WTC11 (cell line): ENCODE results near the gene APOBEC4. TPM values are rescaled to one million over a fixed set of nuclear protein-coding genes. Genes with fewer than 3 reads are reported as not detected.
A peak's percentile ranks its signal among the peaks of the same experiment; 100 is the strongest.

Experiments
- ATAC-seq: fragments of 200-7000 bp; cut with Tn5 transposase; 2 replicates; pipeline ENCODE4 v1.10.0; 2021; ENCODE audit warnings: mild to moderate bottlenecking, moderate library complexity
- CTCF ChIA-PET: fragments of 300-600 bp; sonication (Branson Sonifier 250); formaldehyde crosslinking; loops from one replicate; lab custom pipeline; 2021; ENCODE audit warnings: antibody characterized with exemption; lab: Charles Lee
- POLR2A ChIA-PET: fragments of 350-600 bp; sonication (Branson Sonifier 250); formaldehyde crosslinking; loops from one replicate; lab custom pipeline; 2021; ENCODE audit warnings: antibody characterized with exemption; lab: Charles Lee
- DNase-seq: peaks from one replicate; pipeline ENCODE4 v3.0.0; 2021; ENCODE audit warnings: low spot score
- H3K27ac Mint-ChIP-seq: 2 replicates; pipeline ENCODE4 v1.8.0; 2021; ENCODE audit warnings: mixed read lengths
- H3K27me3 Mint-ChIP-seq: 2 replicates; pipeline ENCODE4 v1.8.0; 2021; ENCODE audit warnings: low read depth, mild to moderate bottlenecking, moderate library complexity, mixed read lengths
- H3K36me3 Mint-ChIP-seq: 2 replicates; pipeline ENCODE4 v1.8.0; 2021; ENCODE audit warnings: mixed read lengths
- H3K4me1 Mint-ChIP-seq: 2 replicates; pipeline ENCODE4 v1.8.0; 2022; ENCODE audit warnings: mixed read lengths
- H3K4me3 Mint-ChIP-seq: 2 replicates; pipeline ENCODE4 v1.8.0; 2021; ENCODE audit warnings: mild to moderate bottlenecking, moderate library complexity, mixed read lengths
- H3K9me3 Mint-ChIP-seq: 2 replicates; pipeline ENCODE4 v1.8.0; 2021; ENCODE audit warnings: mixed read lengths
- CREB1 ChIP-seq: sonication (generic); formaldehyde crosslinking; IDR thresholded peaks from 2 replicates; pipeline ENCODE4 v1.8.0; 2023; ENCODE audit warnings: mild to moderate bottlenecking, missing genetic modification reagents
- CREM ChIP-seq: sonication (generic); formaldehyde crosslinking; IDR thresholded peaks from 2 replicates; pipeline ENCODE4 v1.8.1; 2022; ENCODE audit warnings: mild to moderate bottlenecking, missing genetic modification reagents, moderate library complexity
- FOXJ3 ChIP-seq: sonication (generic); formaldehyde crosslinking; IDR thresholded peaks from 2 replicates; pipeline ENCODE4 v1.9.0; 2021; ENCODE audit warnings: missing genetic modification reagents, mild to moderate bottlenecking, borderline replicate concordance
- FOXP1 ChIP-seq: sonication (generic); formaldehyde crosslinking; IDR thresholded peaks from 2 replicates; pipeline ENCODE4 v1.8.0; 2022; ENCODE audit warnings: missing genetic modification reagents, mild to moderate bottlenecking, moderate library complexity, borderline replicate concordance
- GRHL2 ChIP-seq: fragments of 250-450 bp; sonication (Bioruptor Pico); IDR thresholded peaks from 2 replicates; pipeline ENCODE4 v1.8.0; 2022; ENCODE audit warnings: mild to moderate bottlenecking, moderate library complexity; ENCODE audit not compliant: insufficient replicate concordance, severe bottlenecking
- HMGA2 ChIP-seq: fragments of 250-450 bp; sonication (Bioruptor Pico); IDR thresholded peaks from 2 replicates; pipeline ENCODE4 v1.4.0; 2021; ENCODE audit warnings: mild to moderate bottlenecking, moderate library complexity
- IRF2 ChIP-seq: sonication (generic); formaldehyde crosslinking; IDR thresholded peaks from 2 replicates; pipeline ENCODE4 v1.8.0; 2022; ENCODE audit warnings: low read depth, missing genetic modification reagents, borderline replicate concordance
- JUN ChIP-seq: sonication (generic); formaldehyde crosslinking; IDR thresholded peaks from 2 replicates; pipeline ENCODE4 v1.8.0; 2023; ENCODE audit warnings: mild to moderate bottlenecking, missing genetic modification reagents
- NR3C1 ChIP-seq: sonication (generic); formaldehyde crosslinking; conservative IDR thresholded peaks from 2 replicates; pipeline ENCODE4 v1.8.1; 2023; ENCODE audit warnings: low read depth, mild to moderate bottlenecking, missing genetic modification reagents
- RELA ChIP-seq: sonication (generic); formaldehyde crosslinking; IDR thresholded peaks from 2 replicates; pipeline ENCODE4 v1.8.1; 2022; ENCODE audit warnings: missing genetic modification reagents, mild to moderate bottlenecking, borderline replicate concordance
- ZNF396 ChIP-seq: fragments of 250-450 bp; sonication (Bioruptor Pico); IDR thresholded peaks from 2 replicates; pipeline ENCODE4 v1.8.0; 2021; ENCODE audit warnings: mild to moderate bottlenecking, moderate library complexity, borderline replicate concordance
- ZNF671 ChIP-seq: fragments of 250-450 bp; sonication (Bioruptor Pico); IDR thresholded peaks from 2 replicates; pipeline ENCODE4 v1.8.0; 2021; ENCODE audit warnings: mild to moderate bottlenecking
- total RNA-seq: library from RNA; stranded (reverse); gene quantifications from 3 replicates; pipeline ENCODE4 v1.2.3, GENCODE V29; 2021
- TF ChIP-seq, protein P1 (sequence below): sonication (generic); formaldehyde crosslinking; IDR thresholded peaks from 2 replicates; pipeline ENCODE4 v1.8.0; 2022; ENCODE audit warnings: mild to moderate bottlenecking, missing genetic modification reagents
- TF ChIP-seq, protein P2 (sequence below): sonication (generic); formaldehyde crosslinking; conservative IDR thresholded peaks from 2 replicates; pipeline ENCODE4 v1.8.1; 2022; ENCODE audit warnings: mild to moderate bottlenecking, missing genetic modification reagents
- TF ChIP-seq, protein P3 (sequence below): sonication (generic); formaldehyde crosslinking; IDR thresholded peaks from 2 replicates; pipeline ENCODE4 v1.8.0; 2023; ENCODE audit warnings: missing genetic modification reagents
- TF ChIP-seq, protein P4 (sequence below): sonication (generic); formaldehyde crosslinking; conservative IDR thresholded peaks from 2 replicates; pipeline ENCODE4 v1.8.1; 2023; ENCODE audit warnings: mild to moderate bottlenecking, low read depth, missing genetic modification reagents, moderate library complexity
- TF ChIP-seq, protein P5 (sequence below): sonication (generic); formaldehyde crosslinking; IDR thresholded peaks from 2 replicates; pipeline ENCODE4 v1.8.1; 2022; ENCODE audit warnings: missing genetic modification reagents, borderline replicate concordance
- TF ChIP-seq, protein P6 (sequence below): sonication (generic); formaldehyde crosslinking; IDR thresholded peaks from 2 replicates; pipeline ENCODE4 v1.8.1; 2023; ENCODE audit warnings: mild to moderate bottlenecking, missing genetic modification reagents, borderline replicate concordance

The APOBEC4 gene
- total RNA-seq, 1 experiment from 2014 or later, result not detected

DNA sequence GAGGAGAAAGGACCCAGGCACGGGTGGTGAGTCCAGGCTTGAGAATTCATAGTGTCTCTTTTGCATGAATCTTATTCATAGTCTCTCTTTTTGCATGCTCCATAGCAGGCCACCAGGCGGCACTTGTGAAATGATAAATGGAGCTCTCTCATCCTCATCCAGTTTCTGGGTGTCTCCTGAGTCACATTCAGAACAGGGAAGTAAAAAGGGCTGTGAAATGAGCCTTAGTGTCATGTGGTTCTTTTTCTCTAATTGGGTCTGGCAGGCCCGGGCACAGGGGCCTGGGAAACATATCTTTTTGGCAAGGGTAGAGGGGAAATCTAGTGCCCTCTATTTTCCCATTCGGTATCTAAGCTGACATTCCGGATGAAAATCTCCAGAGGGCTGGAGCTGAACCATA is 43.8 kb downstream of the APOBEC4 start:
- Mint-ChIP-seq H3K27me3 (0 out of 2 replicates have a peak, but pooled peaks cover 3% of the 10 kb centered on the region), H3K36me3 (peaks cover 3% of the 10 kb centered on the region; the same call in 1 of the 2 replicates), H3K4me1 (no peaks in the 10 kb centered on the region)
- POLR2A ChIA-PET, result interaction anchor here (0.5 kb wide), 1 partner anchor 727 kb away, joined by 4 read pairs; no protein-coding TSS in a partner anchor
- DNase-seq, result no peak
- TF ChIP-seq CREM (no peak), HMGA2 (CRISPR knock-in tag) (no peak), NR3C1 (CRISPR knock-in tag) (no peak), GRHL2 (CRISPR knock-in tag) (no peak), FOXJ3 (CRISPR knock-in tag) (no peak), RELA (CRISPR knock-in tag) (no peak)
- TF ChIP-seq, protein P1, sequence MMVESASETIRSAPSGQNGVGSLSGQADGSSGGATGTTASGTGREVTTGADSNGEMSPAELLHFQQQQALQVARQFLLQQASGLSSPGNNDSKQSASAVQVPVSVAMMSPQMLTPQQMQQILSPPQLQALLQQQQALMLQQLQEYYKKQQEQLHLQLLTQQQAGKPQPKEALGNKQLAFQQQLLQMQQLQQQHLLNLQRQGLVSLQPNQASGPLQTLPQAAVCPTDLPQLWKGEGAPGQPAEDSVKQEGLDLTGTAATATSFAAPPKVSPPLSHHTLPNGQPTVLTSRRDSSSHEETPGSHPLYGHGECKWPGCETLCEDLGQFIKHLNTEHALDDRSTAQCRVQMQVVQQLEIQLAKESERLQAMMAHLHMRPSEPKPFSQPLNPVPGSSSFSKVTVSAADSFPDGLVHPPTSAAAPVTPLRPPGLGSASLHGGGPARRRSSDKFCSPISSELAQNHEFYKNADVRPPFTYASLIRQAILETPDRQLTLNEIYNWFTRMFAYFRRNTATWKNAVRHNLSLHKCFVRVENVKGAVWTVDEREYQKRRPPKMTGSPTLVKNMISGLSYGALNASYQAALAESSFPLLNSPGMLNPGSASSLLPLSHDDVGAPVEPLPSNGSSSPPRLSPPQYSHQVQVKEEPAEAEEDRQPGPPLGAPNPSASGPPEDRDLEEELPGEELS, result no peak
- TF ChIP-seq, protein P2, sequence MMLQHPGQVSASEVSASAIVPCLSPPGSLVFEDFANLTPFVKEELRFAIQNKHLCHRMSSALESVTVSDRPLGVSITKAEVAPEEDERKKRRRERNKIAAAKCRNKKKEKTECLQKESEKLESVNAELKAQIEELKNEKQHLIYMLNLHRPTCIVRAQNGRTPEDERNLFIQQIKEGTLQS (CRISPR knock-in tag), result no peak
- TF ChIP-seq, all 79 proteins: peak for 0
- H3K27ac Mint-ChIP-seq, result no peak overlapping the region
- peak; percentile 56; the same call in 1 of the 2 replicates for ATAC-seq
- H3K4me3 Mint-ChIP-seq, result no peak overlapping the region
- CTCF ChIA-PET, result interaction anchor here (0.5 to 1.7 kb wide), 7 partner anchors 9 to 307 kb away, joined by 3 to 7 read pairs (median 3); no protein-coding TSS in a partner anchor
- peaks cover 13% of the 10 kb centered on the region for H3K9me3 Mint-ChIP-seq

DNA sequence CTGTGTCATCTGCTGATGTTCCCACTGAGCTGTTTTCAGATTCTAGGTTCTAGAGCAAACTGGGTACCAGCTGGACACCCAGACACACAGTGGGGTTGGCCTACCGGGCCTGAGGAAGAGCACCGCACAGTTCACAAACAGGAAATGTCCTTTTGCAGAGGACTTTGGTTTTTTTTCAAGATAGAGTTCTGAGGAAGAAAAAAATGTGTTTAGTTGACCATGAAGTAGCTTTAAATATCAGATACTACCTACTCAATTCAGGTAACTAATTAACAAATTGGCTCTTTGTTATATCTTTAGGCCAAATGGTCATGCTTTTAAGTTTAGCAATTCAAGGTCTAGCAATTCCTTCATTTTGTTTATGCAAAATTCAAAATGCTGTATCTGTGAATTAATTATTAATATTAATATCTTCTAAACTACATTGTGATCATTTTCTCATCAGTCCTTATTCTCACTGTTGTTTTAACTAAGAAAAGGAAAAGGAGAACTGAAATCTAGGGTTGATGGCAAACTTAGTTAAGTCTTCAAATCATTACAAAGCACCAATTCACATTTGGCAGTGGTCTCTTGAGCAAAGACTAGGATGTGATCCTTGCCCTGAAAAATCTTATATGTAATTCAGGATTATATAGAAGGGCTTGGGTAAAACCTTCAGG is 45.7 kb downstream of the APOBEC4 start:
- no peak for ATAC-seq
- DNase-seq, result no peak
- Mint-ChIP-seq H3K27ac (no peak overlapping the region), H3K36me3 (no peaks in the 10 kb centered on the region), H3K4me1 (no peaks in the 10 kb centered on the region), H3K27me3 (no peaks in the 10 kb centered on the region; the same call in 1 of the 2 replicates), H3K4me3 (no peak overlapping the region), H3K9me3 (peaks cover 4% of the 10 kb centered on the region)
- ChIA-PET CTCF (interaction anchor here (0.9 kb wide), 1 partner anchor 373 kb away, joined by 3 read pairs; no protein-coding TSS in a partner anchor), POLR2A (no interaction called here)
- TF ChIP-seq, protein P3, sequence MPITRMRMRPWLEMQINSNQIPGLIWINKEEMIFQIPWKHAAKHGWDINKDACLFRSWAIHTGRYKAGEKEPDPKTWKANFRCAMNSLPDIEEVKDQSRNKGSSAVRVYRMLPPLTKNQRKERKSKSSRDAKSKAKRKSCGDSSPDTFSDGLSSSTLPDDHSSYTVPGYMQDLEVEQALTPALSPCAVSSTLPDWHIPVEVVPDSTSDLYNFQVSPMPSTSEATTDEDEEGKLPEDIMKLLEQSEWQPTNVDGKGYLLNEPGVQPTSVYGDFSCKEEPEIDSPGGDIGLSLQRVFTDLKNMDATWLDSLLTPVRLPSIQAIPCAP (CRISPR knock-in tag), result no peak
- TF ChIP-seq FOXP1 (CRISPR knock-in tag), result no peak
- TF ChIP-seq, protein P4, sequence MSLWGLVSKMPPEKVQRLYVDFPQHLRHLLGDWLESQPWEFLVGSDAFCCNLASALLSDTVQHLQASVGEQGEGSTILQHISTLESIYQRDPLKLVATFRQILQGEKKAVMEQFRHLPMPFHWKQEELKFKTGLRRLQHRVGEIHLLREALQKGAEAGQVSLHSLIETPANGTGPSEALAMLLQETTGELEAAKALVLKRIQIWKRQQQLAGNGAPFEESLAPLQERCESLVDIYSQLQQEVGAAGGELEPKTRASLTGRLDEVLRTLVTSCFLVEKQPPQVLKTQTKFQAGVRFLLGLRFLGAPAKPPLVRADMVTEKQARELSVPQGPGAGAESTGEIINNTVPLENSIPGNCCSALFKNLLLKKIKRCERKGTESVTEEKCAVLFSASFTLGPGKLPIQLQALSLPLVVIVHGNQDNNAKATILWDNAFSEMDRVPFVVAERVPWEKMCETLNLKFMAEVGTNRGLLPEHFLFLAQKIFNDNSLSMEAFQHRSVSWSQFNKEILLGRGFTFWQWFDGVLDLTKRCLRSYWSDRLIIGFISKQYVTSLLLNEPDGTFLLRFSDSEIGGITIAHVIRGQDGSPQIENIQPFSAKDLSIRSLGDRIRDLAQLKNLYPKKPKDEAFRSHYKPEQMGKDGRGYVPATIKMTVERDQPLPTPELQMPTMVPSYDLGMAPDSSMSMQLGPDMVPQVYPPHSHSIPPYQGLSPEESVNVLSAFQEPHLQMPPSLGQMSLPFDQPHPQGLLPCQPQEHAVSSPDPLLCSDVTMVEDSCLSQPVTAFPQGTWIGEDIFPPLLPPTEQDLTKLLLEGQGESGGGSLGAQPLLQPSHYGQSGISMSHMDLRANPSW (CRISPR knock-in tag), result no peak

DNA sequence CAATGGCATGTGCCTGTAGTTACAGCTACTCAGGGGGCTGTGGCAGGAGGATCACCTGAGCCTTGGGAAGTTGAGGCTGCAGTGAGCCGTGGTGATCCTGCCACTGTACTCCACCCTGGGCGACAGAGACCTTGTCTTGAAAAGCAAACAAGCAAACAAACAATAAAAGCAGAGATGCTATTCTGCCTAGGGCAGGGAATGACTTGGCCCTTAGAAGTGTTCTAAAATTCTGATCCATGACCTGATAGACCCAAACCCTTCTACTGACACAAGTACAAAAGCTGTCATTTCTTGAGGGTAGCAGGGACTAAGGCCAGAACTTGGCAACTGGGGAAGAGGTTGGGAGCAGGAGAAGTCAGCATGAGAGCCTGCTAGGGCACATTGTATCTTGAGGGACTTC is 47.2 kb downstream of the APOBEC4 start:
- DNase-seq (no peak), ATAC-seq (no peak)
- ChIA-PET POLR2A (no interaction called here), CTCF (interaction anchor here (0.8 kb wide), 1 partner anchor 300 kb away, joined by 3 read pairs; no protein-coding TSS in a partner anchor)
- TF ChIP-seq CREB1 (CRISPR knock-in tag) (no peak), ZNF396 (CRISPR knock-in tag) (no peak), IRF2 (CRISPR knock-in tag) (no peak), JUN (CRISPR knock-in tag) (no peak), GRHL2 (CRISPR knock-in tag) (no peak), CREM (no peak), ZNF671 (CRISPR knock-in tag) (no peak)
- TF ChIP-seq, protein P2 (CRISPR knock-in tag), result no peak
- TF ChIP-seq, protein P5, sequence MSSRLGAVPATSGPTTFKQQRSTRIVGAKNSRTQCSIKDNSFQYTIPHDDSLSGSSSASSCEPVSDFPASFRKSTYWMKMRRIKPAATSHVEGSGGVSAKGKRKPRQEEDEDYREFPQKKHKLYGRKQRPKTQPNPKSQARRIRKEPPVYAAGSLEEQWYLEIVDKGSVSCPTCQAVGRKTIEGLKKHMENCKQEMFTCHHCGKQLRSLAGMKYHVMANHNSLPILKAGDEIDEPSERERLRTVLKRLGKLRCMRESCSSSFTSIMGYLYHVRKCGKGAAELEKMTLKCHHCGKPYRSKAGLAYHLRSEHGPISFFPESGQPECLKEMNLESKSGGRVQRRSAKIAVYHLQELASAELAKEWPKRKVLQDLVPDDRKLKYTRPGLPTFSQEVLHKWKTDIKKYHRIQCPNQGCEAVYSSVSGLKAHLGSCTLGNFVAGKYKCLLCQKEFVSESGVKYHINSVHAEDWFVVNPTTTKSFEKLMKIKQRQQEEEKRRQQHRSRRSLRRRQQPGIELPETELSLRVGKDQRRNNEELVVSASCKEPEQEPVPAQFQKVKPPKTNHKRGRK (CRISPR knock-in tag), result no peak
- TF ChIP-seq, protein P6, sequence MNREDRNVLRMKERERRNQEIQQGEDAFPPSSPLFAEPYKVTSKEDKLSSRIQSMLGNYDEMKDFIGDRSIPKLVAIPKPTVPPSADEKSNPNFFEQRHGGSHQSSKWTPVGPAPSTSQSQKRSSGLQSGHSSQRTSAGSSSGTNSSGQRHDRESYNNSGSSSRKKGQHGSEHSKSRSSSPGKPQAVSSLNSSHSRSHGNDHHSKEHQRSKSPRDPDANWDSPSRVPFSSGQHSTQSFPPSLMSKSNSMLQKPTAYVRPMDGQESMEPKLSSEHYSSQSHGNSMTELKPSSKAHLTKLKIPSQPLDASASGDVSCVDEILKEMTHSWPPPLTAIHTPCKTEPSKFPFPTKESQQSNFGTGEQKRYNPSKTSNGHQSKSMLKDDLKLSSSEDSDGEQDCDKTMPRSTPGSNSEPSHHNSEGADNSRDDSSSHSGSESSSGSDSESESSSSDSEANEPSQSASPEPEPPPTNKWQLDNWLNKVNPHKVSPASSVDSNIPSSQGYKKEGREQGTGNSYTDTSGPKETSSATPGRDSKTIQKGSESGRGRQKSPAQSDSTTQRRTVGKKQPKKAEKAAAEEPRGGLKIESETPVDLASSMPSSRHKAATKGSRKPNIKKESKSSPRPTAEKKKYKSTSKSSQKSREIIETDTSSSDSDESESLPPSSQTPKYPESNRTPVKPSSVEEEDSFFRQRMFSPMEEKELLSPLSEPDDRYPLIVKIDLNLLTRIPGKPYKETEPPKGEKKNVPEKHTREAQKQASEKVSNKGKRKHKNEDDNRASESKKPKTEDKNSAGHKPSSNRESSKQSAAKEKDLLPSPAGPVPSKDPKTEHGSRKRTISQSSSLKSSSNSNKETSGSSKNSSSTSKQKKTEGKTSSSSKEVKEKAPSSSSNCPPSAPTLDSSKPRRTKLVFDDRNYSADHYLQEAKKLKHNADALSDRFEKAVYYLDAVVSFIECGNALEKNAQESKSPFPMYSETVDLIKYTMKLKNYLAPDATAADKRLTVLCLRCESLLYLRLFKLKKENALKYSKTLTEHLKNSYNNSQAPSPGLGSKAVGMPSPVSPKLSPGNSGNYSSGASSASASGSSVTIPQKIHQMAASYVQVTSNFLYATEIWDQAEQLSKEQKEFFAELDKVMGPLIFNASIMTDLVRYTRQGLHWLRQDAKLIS (CRISPR knock-in tag), result no peak
- H3K4me1 Mint-ChIP-seq, result no peaks in the 10 kb centered on the region
- H3K27me3 Mint-ChIP-seq, result no peaks in the 10 kb centered on the region; the same call in 1 of the 2 replicates
- no peaks in the 10 kb centered on the region for H3K36me3 Mint-ChIP-seq
- no peak overlapping the region for H3K27ac Mint-ChIP-seq
- no peak overlapping the region for H3K4me3 Mint-ChIP-seq
- no peaks in the 10 kb centered on the region for H3K9me3 Mint-ChIP-seq
